NCI-H345 (cell line): Measurements from ENCODE around the gene PPARA.
"Not testable (repeated sequence)": the region's sequence is repeated elsewhere in the genome, so short reads cannot be mapped to it uniquely, and the experiment has no call there.

Source experiments
- DNase-seq: peaks from one replicate; lab custom pipeline; 2025; lab: John Stamatoyannopoulos, UW

The PPARA gene

GRCh38 chr22:46173152-46173551 is 22.8 kb downstream of the PPARA start:
- DNase-seq: no peak

GRCh38 chr22:46175631-46176030 is 25.3 kb downstream of the PPARA start:
- DNase-seq: no peak

DNA sequence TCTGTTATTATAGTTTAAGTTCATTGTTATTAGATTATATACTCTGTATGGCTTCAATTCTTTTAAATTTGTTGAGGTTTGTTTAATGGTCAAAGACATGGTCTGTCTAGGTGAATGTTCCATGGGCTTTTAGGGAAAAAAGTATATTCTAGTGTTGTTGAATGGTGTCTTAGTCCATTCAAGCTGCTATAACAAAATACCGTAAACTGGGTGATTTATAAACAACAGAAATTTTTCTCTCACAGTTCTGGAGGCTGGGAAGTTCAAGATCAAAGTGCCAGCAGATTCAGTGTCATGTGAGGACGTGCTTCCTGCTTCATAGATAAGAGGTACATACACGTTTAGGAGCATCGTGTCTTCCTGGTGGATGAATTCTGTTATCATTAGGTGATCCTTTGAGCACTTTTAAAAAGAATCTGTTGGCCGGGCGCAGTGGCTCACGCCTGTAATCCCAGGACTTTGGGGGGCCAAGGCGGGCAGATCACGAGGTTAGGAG is 26.2 kb downstream of the PPARA start:
- no peak for DNase-seq

DNA sequence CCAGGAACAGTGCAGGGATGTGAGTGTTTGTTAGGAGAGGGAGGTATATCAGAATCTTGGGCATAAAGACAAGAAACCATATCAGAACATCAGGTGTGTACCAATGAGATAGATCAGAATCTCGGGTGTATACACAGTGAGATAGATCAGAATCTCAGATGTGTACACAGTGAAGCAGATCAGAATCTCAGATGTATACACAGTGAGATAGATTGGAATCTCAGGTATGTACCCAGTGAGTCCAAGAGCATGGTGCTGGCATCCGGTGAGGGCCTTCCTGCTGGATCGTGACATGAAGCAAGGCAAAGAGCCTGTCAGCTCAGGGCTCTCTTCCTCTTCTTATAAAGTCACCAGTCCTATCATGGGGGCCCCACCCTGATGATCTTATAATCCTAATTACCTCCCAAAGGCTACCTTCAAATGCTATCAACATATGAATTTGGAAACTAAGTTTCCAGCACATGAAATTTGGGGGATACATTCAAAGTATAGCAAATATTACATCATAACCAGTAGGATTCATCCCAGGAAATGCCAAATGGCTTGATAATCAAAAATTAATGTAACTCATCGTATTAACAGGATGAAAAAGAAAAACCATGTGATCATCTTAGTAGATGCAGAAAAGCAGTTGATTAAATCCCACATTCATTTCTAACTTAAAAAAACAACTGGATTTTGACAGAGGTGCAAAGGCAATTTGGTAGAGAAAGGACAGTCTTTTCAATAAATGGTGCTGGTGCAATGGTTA is 28.6 kb downstream of the PPARA start:
- DNase-seq: no peak

DNA sequence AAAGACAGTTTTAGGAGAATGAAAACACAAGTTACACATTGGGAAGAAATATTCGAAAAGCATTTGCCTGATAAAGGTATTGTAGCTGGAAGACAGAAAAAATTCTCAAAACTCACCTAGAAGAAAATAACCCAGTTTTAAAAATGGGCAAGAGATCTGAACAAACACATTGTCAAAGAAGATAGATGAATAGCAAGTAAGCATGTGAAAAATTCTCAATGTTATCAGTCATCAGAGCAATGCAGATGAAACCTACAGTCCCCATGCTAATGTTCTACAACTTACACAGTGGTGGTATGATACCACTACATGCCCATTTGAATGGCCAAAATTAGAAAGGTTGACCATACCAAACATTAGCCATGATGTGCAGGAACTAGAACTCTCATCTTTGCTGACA is 29.4 kb downstream of the PPARA start:
- DNase-seq: no peak

DNA sequence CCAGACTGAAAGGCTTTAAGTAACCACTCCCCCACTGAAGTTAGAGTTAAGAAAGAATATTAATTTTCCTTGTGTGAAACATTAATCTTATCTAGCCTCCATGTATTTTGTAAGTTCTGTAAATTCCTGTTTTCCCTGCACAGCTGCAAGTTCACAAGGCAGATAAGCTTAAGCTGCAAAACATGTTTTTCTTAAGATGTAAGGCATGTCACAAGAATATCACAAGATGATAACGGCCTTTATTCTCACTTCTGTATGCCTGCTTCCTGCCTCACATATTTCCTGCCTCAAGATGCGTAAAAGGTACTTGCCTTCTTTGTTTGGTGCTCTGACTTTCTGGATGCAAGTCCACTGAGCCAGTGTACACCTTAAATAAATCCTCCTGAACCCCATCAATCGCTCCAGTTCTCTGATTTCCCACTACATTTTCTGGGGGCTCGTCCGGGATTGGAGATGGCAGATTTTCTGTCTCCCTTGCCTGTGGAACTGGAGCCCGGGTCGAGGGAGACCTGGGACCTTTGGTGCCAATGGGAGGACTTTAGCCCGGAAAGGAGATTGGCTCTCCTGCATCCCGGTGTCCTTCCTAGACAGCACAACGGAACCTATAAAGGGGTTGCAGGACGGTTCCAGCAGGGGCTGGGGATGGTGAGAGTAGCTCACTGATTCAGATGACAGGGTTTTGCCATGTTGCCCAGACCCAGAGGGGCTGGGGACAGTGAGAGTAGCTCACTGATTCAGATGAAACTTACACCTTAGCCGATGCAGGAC is 30.2 kb downstream of the PPARA start:
- DNase-seq: no peak

GRCh38 chr22:46183733-46184132 is 33.4 kb downstream of the PPARA start:
- no peak for DNase-seq

- no peak for DNase-seq
These were observed 35.0 kb downstream of the PPARA start for GRCh38 chr22:46185283-46185682.

- no peak for DNase-seq
These were observed 37.5 kb downstream of the PPARA start for GRCh38 chr22:46187862-46188261.

DNA sequence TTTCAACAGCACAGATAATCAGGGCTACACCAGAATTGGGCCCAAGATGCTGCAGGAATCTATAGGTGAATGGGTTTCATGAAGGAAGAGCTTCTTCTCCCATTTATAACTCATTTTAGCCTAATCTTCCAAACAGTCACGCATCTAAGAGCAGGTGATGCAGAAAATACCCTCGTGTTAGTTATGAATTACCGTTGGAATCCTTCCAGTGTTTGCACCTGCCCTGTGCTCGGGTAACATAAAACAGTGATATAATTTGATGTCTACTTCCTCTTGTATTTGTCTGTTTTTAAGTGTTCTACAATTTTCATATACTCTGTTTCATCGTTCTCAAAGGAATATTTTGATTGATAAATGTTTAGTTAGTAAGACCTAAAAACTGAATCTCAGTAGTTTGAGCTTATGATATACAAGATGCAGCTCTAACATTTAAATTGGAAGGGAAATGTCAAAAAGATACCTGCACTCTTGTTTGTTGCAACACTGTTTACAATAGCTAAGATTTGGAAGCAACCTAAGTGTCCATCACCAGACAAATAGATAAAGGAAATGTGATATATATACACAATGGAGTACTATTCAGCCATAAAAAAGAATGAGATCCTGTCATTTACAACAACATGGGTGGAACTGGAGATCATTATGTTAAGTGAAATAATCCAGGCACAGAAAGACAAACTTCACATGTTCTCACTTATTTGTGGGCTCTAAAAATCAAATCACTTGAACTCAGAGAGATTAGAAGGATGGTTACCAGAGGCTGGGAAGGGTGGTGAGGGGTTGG is 42.1 kb downstream of the PPARA start:
- no peak for DNase-seq

- DNase-seq: no peak
These were observed 43.6 kb downstream of the PPARA start for GRCh38 chr22:46193898-46194310.

DNA sequence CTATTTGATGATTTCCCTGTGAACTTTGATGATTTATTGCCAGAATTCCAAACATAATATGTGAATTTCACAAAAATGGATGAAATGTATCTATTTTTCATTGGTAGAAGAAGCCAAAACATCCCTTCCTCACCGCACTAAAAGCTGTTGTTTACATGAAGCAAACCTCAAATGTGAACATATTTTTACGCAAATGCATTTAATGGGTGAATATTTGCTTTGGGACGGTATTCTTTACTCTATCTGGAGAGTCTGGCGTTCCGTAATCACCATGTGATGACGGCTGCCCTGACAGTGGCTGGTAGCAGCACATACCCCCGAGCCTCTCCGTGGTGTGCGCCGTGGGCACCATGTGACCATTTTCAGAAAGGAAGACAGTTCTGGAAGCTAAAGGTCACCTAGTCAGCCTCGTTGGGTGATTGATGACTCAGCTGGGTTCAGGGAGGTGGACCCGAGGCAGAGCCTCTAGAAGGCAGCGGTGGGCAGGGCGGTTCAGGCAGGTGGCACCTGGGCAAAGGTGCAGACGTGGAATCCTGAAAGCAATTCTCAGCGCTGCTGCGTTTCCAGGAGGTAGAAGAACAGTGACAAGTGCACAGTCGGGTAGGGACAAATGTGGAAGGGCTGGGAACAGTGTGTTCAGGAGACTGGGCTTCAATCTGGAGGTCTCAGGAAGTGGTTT is 45.3 kb downstream of the PPARA start:
- no peak for DNase-seq

GRCh38 chr22:46196278-46196677 is 46.0 kb downstream of the PPARA start:
- no peak for DNase-seq

DNA sequence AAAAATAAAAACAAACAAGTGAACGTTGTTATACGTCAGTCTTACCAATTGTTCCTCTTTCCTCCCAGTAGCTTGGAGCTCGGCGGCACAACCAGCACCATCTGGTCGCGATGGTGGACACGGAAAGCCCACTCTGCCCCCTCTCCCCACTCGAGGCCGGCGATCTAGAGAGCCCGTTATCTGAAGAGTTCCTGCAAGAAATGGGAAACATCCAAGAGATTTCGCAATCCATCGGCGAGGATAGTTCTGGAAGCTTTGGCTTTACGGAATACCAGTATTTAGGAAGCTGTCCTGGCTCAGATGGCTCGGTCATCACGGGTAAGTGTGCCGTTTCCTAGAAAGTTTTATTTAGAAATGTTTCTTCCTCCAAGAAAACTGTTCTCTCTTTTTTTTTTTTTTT is 47.9 kb downstream of the PPARA start:
- DNase-seq: no peak

DNA sequence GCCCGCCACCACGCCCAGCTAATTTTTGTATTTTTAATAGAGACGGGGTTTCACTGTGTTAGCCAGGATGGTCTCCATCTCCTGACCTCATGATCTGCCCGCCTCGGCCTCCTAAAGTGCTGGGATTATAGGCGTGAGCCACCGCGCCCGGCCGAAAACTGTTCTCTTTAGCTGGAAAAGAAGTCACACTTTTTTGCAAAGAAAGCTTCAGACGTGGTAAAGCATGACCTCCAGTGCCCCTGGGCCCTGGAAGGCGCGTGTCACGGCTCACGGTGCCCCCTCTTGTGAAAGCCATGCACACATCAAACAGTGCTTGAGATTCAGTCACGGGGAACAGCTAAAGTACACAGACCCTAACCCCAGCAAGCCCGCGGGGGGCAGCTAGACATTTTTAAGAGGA is 48.5 kb downstream of the PPARA start:
- not testable (repeated sequence) for DNase-seq

- DNase-seq: no peak
These were observed 50.9 kb downstream of the PPARA start for GRCh38 chr22:46201059-46201757.

GRCh38 chr22:46202897-46203600 is 52.7 kb downstream of the PPARA start:
- no peak for DNase-seq

DNA sequence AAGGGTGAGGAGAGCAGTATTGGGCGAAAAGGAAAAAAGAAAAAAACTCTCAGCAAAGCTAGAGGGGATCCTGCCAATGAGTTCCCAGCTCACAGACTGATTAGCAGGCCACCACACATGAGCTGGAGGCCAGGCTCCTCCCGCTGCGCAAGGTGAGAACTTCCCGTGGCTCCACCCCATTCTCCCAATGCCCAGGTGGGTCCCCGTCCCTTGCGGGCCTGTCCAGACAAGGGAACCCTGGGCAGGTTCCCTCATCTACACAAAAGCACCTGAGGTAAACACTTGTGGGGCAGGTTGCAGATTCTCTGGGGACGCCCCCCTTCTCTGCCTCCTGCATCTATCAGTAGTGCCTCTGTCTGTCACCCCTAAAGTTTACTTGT is 53.3 kb downstream of the PPARA start:
- no peak for DNase-seq

- DNase-seq: no peak
These were observed 58.9 kb downstream of the PPARA start for GRCh38 chr22:46209262-46209661.

DNA sequence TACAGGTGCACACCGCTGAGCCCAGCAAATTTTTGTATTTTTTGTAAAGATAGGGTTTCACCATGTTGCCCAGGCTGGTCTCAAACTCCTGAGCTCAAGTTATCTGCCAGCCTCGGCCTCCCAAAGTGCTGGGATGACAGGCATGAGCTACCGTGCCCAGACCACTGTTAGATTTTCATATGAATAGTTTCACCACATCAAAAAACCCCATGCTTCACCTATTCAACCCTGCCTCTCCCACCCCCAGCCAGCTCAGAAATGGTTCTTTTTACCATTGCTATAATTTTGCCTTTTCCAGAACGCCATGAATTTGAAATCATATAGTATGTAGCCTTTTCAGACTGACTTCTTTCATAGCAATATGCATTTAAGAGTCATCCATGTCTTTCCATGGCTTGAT is 61.9 kb downstream of the PPARA start:
- no peak for DNase-seq

DNA sequence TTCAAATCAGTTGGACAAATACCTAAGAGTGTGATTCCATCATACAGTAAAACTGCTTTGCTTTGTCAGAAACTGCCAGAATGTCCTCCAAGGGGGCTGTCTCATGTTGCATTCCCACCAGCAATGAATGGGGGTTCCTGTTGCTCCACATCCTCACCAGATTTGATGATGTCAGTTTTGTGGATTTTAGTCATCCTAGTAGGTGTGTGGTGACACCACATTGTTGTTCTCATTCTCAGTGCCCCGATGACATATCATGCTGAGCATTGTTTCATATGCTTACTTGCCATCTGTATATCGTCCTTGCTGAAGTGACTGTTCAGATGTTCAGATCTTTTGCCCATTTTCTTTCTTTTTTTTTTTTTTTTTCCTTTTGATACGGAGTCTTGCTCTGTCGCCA is 62.7 kb downstream of the PPARA start:
- no peak for DNase-seq
